DMS114 treated with DMSO at 0.1 percent for 48 hours (cell line): Measurements from ENCODE around the gene LSAMP.

Experiments
- DNase-seq: peaks from one replicate; lab custom pipeline; 2025; ENCODE audit not compliant: unreplicated experiment; lab: John Stamatoyannopoulos, UW

LSAMP gene

GRCh38 chr3:116432795-116433194 lies 12.5 kb downstream of the LSAMP start:
- DNase-seq: no peak

- DNase-seq: no peak
These were observed 15.6 kb downstream of the LSAMP start for GRCh38 chr3:116429479-116430269.

- DNase-seq: no peak
These were observed 19.3 kb downstream of the LSAMP start for GRCh38 chr3:116426036-116426435.

- no peak for DNase-seq
These were observed 20.2 kb downstream of the LSAMP start for GRCh38 chr3:116425126-116425525.

- no peak for DNase-seq
These were observed 21.3 kb downstream of the LSAMP start for GRCh38 chr3:116423945-116424344.

GRCh38 chr3:116423374-116423773 lies 21.9 kb downstream of the LSAMP start:
- no peak for DNase-seq

- DNase-seq: no peak
These were observed 28.1 kb downstream of the LSAMP start for GRCh38 chr3:116417151-116417550.

- DNase-seq: no peak
These were observed 32.0 kb downstream of the LSAMP start for GRCh38 chr3:116413319-116413718.

GRCh38 chr3:116408473-116408872 lies 36.8 kb downstream of the LSAMP start:
- DNase-seq: no peak

GRCh38 chr3:116405231-116405630 lies 40.1 kb downstream of the LSAMP start:
- no peak for DNase-seq

- DNase-seq: no peak
These were observed 45.5 kb downstream of the LSAMP start for GRCh38 chr3:116399701-116400226.

- DNase-seq: no peak
These were observed 50.9 kb downstream of the LSAMP start for GRCh38 chr3:116394365-116394764.

GRCh38 chr3:116393199-116393598 lies 52.1 kb downstream of the LSAMP start:
- no peak for DNase-seq

- DNase-seq: no peak
These were observed 53.0 kb downstream of the LSAMP start for GRCh38 chr3:116392291-116392690.

- no peak for DNase-seq
These were observed 53.7 kb downstream of the LSAMP start for GRCh38 chr3:116391296-116392201.

- DNase-seq: no peak
These were observed 55.0 kb downstream of the LSAMP start for GRCh38 chr3:116390318-116390717.

GRCh38 chr3:116388867-116389385 lies 56.4 kb downstream of the LSAMP start:
- no peak for DNase-seq

- no peak for DNase-seq
These were observed 59.1 kb downstream of the LSAMP start for GRCh38 chr3:116386168-116386567.

GRCh38 chr3:116384717-116385116 lies 60.6 kb downstream of the LSAMP start:
- DNase-seq: no peak

- DNase-seq: no peak
These were observed 67.2 kb downstream of the LSAMP start for GRCh38 chr3:116378077-116378476.

GRCh38 chr3:116374901-116375300 lies 70.4 kb downstream of the LSAMP start:
- no peak for DNase-seq
